ENCODE results near the gene CNOT4. TPM values are rescaled to one million over a fixed set of nuclear protein-coding genes. Genes with fewer than 3 reads are reported as not detected.

The CNOT4 gene
- total and polyA plus RNA-seq, 10 donors: 5.3 to 36.9 (median 27.9) TPM

GRCh38 chr7:135392701-135393100 is 117.2 kb downstream of the CNOT4 start:
- intact Hi-C loops (cut with DNase I; ENCODE audit: low total_unique reads): no loop called here
- TF ChIP-seq POLR2A (IDR thresholded peaks at IDR 0.05): no peak
- TF ChIP-seq CTCF (IDR thresholded peaks at IDR 0.05 in 8 of 11, conservative IDR thresholded peaks at IDR 0.05 in 3 of 11): no peak
- WGBS, 5 donors: 91 to 97% (median 95%) methylated on average over 4 of the region's 4 CpGs
- H3K4me3 ChIP-seq: no peak overlapping the region
- H3K27me3 ChIP-seq (replicated peaks in 1 of 7): no peaks in the 10 kb centered on the region
- H3K9me3 ChIP-seq: no peaks in the 10 kb centered on the region
- no peak overlapping the region for H3K27ac ChIP-seq
- H3K36me3 ChIP-seq: peaks cover 0 to 60% (median 19%) of the 10 kb centered on the region in 6 donors
- H3K4me1 ChIP-seq: peaks cover 0 to 18% (median 0%) of the 10 kb centered on the region in 6 donors
- DNase-seq: no peak

- Histone ChIP-seq H3K4me3 (no peak overlapping the region), H3K36me3 (peaks cover 0 to 63% (median 19%) of the 10 kb centered on the region in 6 donors), H3K27me3 (replicated peaks in 1 of 7) (no peaks in the 10 kb centered on the region), H3K4me1 (peaks cover 0 to 18% (median 0%) of the 10 kb centered on the region in 6 donors), H3K27ac (no peak overlapping the region), H3K9me3 (no peaks in the 10 kb centered on the region)
- TF ChIP-seq CTCF (IDR thresholded peaks at IDR 0.05 in 8 of 11, conservative IDR thresholded peaks at IDR 0.05 in 3 of 11) (no peak), POLR2A (IDR thresholded peaks at IDR 0.05) (no peak), POLR2AphosphoS5 (IDR thresholded peaks at IDR 0.05) (no peak)
- intact Hi-C loops (cut with DNase I; ENCODE audit: low total_unique reads): no loop called here
- WGBS, 5 donors: 88 to 92% (median 88%) methylated on average over 3 of the region's 3 CpGs
- no peak for DNase-seq
Observed at GRCh38 chr7:135391514-135391913, 118.4 kb downstream of the CNOT4 start.

DNA sequence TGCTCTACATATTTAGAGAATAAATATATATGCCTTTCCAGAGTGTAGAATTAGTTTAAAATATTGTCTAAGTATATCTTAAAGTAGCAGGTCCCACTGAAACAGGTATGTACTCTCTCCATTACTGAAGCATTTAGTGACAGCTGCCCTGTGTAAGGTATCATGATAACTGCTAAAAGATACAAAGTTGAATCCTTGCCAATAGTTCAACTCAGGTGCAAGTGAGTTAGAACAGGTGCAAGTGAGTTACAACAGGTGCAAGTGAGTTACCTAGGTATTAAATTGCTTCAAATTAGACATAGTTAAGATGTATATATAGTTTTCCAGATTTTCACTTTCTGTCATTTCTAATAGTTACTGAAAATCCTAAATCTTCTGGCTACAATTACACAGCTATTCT is 119.1 kb downstream of the CNOT4 start:
- no peak for DNase-seq

GRCh38 chr7:135389971-135390370 is 119.9 kb downstream of the CNOT4 start:
- intact Hi-C loops (cut with DNase I; ENCODE audit: low total_unique reads): no loop called here

More for the DNA sequence above, 119.1 kb downstream of the CNOT4 start:
- H3K9me3 ChIP-seq: no peaks in the 10 kb centered on the region
- H3K27me3 ChIP-seq (replicated peaks in 1 of 7): no peaks in the 10 kb centered on the region
- H3K27ac ChIP-seq: no peak overlapping the region
- H3K4me1 ChIP-seq: peaks cover 0 to 18% (median 0%) of the 10 kb centered on the region in 6 donors
- no peak for TF ChIP-seq CTCF (IDR thresholded peaks at IDR 0.05 in 8 of 11, conservative IDR thresholded peaks at IDR 0.05 in 3 of 11)
- TF ChIP-seq POLR2A (IDR thresholded peaks at IDR 0.05): no peak
- no peak for TF ChIP-seq POLR2AphosphoS5 (IDR thresholded peaks at IDR 0.05)
- intact Hi-C loops (cut with DNase I; ENCODE audit: low total_unique reads): no loop called here
- no peak overlapping the region for H3K4me3 ChIP-seq
- H3K36me3 ChIP-seq: peaks cover 0 to 63% (median 19%) of the 10 kb centered on the region in 6 donors

More at GRCh38 chr7:135389971-135390370, 119.9 kb downstream of the CNOT4 start:
- no peaks in the 10 kb centered on the region for H3K9me3 ChIP-seq
- H3K27me3 ChIP-seq (replicated peaks in 1 of 7): no peaks in the 10 kb centered on the region
- no peak for TF ChIP-seq POLR2AphosphoS5 (IDR thresholded peaks at IDR 0.05)
- no peak for TF ChIP-seq POLR2A (IDR thresholded peaks at IDR 0.05)
- no peak for TF ChIP-seq CTCF (IDR thresholded peaks at IDR 0.05 in 8 of 11, conservative IDR thresholded peaks at IDR 0.05 in 3 of 11)
- H3K4me1 ChIP-seq: peaks cover 0 to 18% (median 0%) of the 10 kb centered on the region in 6 donors
- H3K36me3 ChIP-seq: peaks cover 0 to 54% (median 16%) of the 10 kb centered on the region in 6 donors
- no peak for DNase-seq
- WGBS, 5 donors: 66 to 82% (median 77%) methylated on average over 3 of the region's 3 CpGs
- H3K27ac ChIP-seq: no peak overlapping the region
- no peak overlapping the region for H3K4me3 ChIP-seq

All from spleen (tissue), 11 donors.